ENCODE measurements around the gene IQGAP2.

IQGAP2 gene

GRCh38 chr5:76690704-76691466, 287.8 kb downstream of the IQGAP2 start:
- no peak for DNase-seq (ENCODE audit: low read depth)

GRCh38 chr5:76691467-76692273, 288.6 kb downstream of the IQGAP2 start:
- no peak for DNase-seq (ENCODE audit: low read depth)

GRCh38 chr5:76692274-76692540, 289.1 kb downstream of the IQGAP2 start:
- DNase-seq (ENCODE audit: low read depth) = no peak

- DNase-seq (ENCODE audit: low read depth) = no peak
Measured at GRCh38 chr5:76692651-76693050, 289.6 kb downstream of the IQGAP2 start.

DNA sequence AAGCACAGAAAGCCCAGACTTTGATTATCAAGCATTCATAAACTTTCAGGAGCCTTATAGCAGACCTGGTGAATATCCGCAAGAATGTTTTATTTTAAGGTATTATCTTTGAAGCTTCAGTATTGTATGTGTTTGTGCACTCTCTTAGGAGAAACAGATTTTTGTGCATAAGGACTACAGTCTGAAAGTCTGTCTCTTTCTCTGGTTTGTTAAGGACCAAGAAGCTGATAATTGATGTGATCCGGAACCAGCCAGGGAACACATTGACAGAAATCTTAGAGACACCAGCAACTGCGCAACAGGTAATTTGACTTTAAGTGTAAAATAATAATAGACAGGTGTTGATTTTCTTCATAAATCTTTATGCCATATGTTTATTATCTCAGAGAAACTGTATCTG, 290.1 kb downstream of the IQGAP2 start:
- DNase-seq (ENCODE audit: low read depth) = no peak

DNA sequence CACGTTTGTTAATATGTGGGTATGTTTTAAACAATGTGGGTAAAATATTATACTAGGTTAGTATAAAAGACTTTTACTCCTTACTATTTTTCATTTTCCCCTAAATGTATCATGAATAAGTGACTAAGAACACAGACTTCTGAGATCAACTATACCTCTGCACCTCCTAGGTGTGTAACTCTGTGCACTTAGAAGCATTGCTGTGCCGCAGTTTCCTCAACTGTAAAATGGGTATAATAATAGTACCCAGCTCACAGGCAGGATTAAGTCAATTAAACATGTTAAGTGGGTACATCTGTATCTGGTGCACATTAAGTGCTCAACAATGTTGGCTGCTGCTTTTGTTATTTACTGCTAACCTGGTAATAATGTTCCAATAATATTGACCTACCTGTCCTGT, 291.2 kb downstream of the IQGAP2 start:
- DNase-seq (ENCODE audit: low read depth) = no peak

- no peak for DNase-seq (ENCODE audit: low read depth)
Measured at GRCh38 chr5:76695346-76695745, 292.3 kb downstream of the IQGAP2 start.

DNA sequence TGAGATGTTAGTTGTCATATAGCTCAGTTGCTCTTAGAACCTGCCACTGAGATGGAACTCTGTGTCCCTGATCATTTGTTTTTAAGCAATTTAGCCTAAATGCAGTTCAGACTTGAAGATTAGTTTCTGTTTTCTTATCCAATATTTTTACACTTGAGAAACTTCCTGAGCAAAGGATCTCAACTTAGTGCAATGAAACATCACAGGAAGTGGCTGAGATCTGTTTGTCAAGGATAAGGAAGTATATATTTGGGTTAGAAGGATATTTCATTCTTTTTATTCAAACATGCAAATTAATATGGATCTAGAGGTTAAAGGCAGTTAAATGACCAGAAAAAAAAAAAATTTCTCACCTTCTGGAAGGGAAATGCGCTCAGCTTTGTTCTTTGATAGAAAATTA, 293.2 kb downstream of the IQGAP2 start:
- no peak for DNase-seq (ENCODE audit: low read depth)

DNA sequence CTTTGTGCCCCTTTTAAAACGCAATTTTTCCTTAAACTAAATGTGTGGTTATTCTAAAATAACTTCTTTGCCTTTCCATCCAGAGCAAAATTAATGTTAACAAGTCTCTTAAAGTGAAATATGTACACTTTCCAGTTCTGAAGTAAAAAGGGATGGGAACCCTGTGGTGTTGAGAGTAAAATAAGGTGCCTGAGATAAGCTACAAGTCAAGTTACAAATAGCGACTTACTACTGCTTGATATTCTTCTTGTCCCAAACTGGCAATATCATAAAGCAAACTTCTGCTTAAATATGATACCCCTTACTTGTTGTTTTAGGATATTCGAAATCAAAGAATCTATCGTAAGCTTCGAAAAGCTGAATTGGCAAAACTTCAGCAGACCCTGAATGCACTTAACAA, 294.6 kb downstream of the IQGAP2 start:
- no peak for DNase-seq (ENCODE audit: low read depth)

DNA sequence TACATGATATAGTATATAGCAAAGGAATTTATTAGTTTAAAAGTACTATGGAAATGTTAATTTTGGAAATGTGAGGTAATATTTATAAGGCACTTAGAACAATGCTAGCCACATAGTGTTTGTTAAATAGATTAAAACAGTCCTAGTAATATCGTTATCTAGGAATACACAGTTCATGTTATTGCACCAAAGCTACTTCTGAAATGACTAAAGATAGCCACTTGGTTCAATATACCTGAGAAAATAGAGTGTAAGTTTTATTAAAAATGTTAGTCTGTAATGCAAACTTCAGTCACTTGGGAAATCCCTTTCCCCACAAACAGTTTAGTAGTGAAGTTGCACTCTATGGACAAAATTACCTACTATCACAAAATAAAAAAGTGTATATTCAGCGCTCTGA, 297.5 kb downstream of the IQGAP2 start:
- DNase-seq (ENCODE audit: low read depth) = no peak

DNA sequence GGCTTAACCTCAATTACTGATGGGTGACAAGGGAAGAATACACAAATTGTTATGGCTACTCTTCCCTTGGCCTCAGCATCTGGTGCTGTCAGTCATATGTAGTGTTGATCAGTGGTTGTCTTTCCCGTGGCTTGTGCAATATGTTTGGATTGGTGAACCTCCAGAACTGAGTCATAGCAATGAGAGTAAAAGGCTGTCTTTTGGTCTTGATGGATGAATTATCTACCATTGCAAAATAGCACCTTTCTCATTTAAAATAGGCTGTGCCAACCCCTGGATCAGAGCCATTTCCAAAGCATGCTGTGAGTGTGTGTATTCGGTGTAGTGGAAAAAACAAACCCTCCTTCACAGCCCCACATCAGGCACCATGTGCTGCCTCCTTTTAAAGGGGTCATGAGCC, 298.2 kb downstream of the IQGAP2 start:
- no peak for DNase-seq (ENCODE audit: low read depth)

- DNase-seq (ENCODE audit: low read depth) = no peak
Measured at GRCh38 chr5:76703707-76704106, 300.6 kb downstream of the IQGAP2 start.

- no peak for DNase-seq (ENCODE audit: low read depth)
Measured at GRCh38 chr5:76704131-76704663, 301.1 kb downstream of the IQGAP2 start.

DNA sequence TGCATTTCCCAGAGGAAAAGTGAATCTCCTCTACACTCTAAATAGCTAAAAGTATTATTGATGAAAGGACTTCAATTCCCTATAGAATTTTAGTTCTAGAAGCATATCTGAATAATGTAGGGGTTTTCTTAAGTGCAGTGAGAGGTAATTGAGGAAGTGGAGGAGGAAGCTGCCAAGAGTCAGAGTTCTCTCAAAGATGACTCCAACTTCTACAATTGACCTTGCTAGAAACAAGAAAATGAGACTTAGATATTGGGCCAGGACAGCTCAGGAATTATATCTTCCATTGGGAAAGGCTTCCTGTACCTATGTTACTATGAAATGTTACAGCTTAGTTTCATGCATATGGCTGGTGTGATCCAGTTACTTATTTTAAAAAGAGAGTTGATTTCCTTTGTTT, 302.5 kb downstream of the IQGAP2 start:
- no peak for DNase-seq (ENCODE audit: low read depth)

- DNase-seq (ENCODE audit: low read depth) = no peak
Measured at GRCh38 chr5:76709762-76710161, 306.7 kb downstream of the IQGAP2 start.

DNA sequence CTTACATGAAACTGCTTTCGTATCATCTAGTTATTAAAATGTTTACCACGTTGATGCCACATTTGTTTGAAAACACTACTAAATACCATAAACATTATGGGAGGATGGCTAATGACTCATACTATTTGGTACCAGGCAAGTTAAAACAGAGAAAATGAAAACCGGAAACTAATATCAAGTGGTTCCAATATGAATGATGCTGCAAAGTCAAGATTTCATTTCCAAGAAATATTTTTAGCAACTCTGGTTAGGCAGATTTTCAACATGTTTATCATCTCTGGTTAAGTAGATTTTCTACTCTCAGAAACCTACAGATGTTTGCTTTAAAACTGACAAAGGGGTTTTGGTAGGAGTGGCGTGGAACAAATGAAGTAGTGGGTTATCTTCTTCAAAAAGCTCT, 307.9 kb downstream of the IQGAP2 start:
- DNase-seq (ENCODE audit: low read depth) = no peak

GRCh38 chr5:76714751-76715485, 311.8 kb downstream of the IQGAP2 start:
- DNase-seq (ENCODE audit: low read depth) = no peak

GRCh38 chr5:76715486-76715735, 312.3 kb downstream of the IQGAP2 start:
- DNase-seq (ENCODE audit: low read depth) = no peak

GRCh38 chr5:76715736-76716455, 312.8 kb downstream of the IQGAP2 start, which contains the start of gene F2R:
TSS of gene F2R (plus strand) at chr5:76716126. CDS start at chr5:76716308, 182 bp downstream.
- DNase-seq (ENCODE audit: low read depth) = peak; percentile 49

GRCh38 chr5:76716456-76717157, 313.5 kb downstream of the IQGAP2 start:
- DNase-seq (ENCODE audit: low read depth) = no peak

DNA sequence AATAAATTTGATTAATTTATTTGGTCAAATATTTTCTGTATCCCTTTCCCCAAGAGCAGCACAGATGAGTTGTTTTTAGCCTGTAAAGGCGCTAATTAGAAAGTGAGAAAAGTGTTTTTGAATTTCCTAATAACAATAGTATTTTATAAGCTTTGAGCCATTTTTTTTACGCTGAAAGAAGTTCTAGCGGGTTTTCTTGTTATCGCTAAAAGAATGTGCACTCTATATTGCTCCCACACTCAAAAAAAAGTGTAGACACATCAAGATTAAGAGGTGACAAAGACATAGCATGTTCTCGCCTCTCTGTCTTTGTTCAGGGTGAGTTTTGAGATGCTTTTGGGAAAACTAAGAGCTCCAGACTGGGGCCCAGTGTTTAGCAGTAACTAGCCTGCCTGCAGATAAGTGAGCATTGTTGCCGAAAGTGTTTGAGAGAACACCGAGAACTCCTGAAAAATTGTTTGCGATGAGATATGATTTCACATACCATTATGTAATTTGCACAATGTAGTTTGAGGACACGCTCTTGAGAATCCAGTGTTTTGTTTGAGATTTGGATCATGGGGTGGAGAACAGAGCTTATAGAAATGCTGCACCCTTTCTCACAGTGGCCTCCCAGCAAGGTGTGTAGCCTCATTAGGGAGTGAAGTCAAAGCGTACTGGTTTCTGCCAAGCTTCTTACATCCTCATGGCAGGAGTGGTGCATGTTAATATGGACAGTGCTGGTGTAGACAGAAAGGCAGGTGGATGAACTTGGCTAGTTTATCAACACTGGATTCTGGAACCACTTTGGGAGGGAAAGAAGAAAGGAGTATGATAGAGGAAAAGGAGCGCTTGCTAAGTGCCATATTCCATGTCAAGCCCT, 314.4 kb downstream of the IQGAP2 start:
- DNase-seq (ENCODE audit: low read depth) = no peak
